Measurements from ENCODE around the gene ATP1A1. TPM values are rescaled to one million over a fixed set of nuclear protein-coding genes. Genes with fewer than 3 reads are reported as not detected.

ATP1A1 gene
- total and polyA plus RNA-seq, 2 donors (not counting 3 experiments of a cell fraction or from before 2014, with no cell fraction given): 263 to 325 TPM

- no peaks in the 10 kb centered on the region for H3K27me3 ChIP-seq (ENCODE audit: control insufficient read depth in 2 of 2, insufficient read depth in 2 of 2, low read length in 2 of 2)
- peaks cover 21% of the 10 kb centered on the region for H3K4me1 ChIP-seq (ENCODE audit: control insufficient read depth, extremely low read depth, insufficient read depth, low read length)
- no peak overlapping the region for H3K9ac ChIP-seq (replicated peaks; ENCODE audit: extremely low read depth, insufficient read depth, low read length)
- POLR2A ChIA-PET: no interaction called here
- H3K27ac ChIP-seq (ENCODE audit: insufficient read depth, low read depth, low read length): no peak overlapping the region
- DNase-seq (ENCODE audit: low read depth, low spot score): no peak
- CTCF ChIA-PET: interaction anchor here (1.1 to 1.5 kb wide), 2 partner anchors 27 to 154 kb away, joined by 3 read pairs; no protein-coding TSS in a partner anchor
- H3K9me1 ChIP-seq (replicated peaks; ENCODE audit: control insufficient read depth, extremely low read depth, insufficient read depth, low read length): no peaks in the 10 kb centered on the region
- H3K9me3 ChIP-seq (replicated peaks; ENCODE audit: control insufficient read depth, insufficient read depth, low read length): no peaks in the 10 kb centered on the region
- H3K79me2 ChIP-seq (ENCODE audit: control insufficient read depth, insufficient read depth, low read length): no peaks in the 10 kb centered on the region
- no peak for FAIRE-seq
- dilution Hi-C loops (cut with MboI; ENCODE audit: extremely low pct_ligation_motif_present, low sequenced_read_pairs): no loop called here
- no peaks in the 10 kb centered on the region for H3K36me3 ChIP-seq (ENCODE audit: control insufficient read depth in 2 of 2, extremely low read depth in 1 of 2, insufficient read depth in 2 of 2, low read length in 2 of 2)
- H4K20me1 ChIP-seq (replicated peaks; ENCODE audit: control insufficient read depth, extremely low read depth, insufficient read depth, low read length): no peaks in the 10 kb centered on the region
- no peak overlapping the region for H2AFZ ChIP-seq (ENCODE audit: low read depth, low read length)
- TF ChIP-seq GATA2 (IDR thresholded peaks at IDR 0.05; ENCODE audit: insufficient read depth, insufficient read length, low read depth, low read length) (no peak), CTCF (IDR thresholded peaks at IDR 0.05; ENCODE audit: extremely low read depth in 1 of 2, insufficient read depth in 1 of 2, low read depth in 1 of 2, low read length in 2 of 2) (no peak), MYC (IDR thresholded peaks at IDR 0.05; ENCODE audit: low read depth, low read length) (no peak), EZH2 (IDR thresholded peaks at IDR 0.05; ENCODE audit: borderline replicate concordance, low read depth, low read length, severe bottlenecking) (no peak), JUN (IDR thresholded peaks at IDR 0.05; ENCODE audit: borderline replicate concordance, insufficient read depth, insufficient read length, low read depth) (no peak), POLR2A (IDR thresholded peaks at IDR 0.05; ENCODE audit: low read depth, low read length) (no peak), FOS (IDR thresholded peaks at IDR 0.05; ENCODE audit: borderline replicate concordance, insufficient read depth, low read length) (no peak), POLR2AphosphoS5 (IDR thresholded peaks at IDR 0.05; ENCODE audit: insufficient read depth, low read depth, low read length) (no peak)
- TF ChIP-seq, protein P1, sequence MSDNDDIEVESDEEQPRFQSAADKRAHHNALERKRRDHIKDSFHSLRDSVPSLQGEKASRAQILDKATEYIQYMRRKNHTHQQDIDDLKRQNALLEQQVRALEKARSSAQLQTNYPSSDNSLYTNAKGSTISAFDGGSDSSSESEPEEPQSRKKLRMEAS (IDR thresholded peaks at IDR 0.05; ENCODE audit: insufficient read depth, insufficient read length): no peak
- no peak overlapping the region for H3K4me3 ChIP-seq (replicated peaks in 1 of 3; ENCODE audit: insufficient read depth in 1 of 3, low read depth in 1 of 3, low read length in 3 of 3)
- H3K4me2 ChIP-seq (ENCODE audit: insufficient read depth, low read length): no peak overlapping the region
- no TSS peak for BruUV-seq (replicated peaks)
- intact Hi-C loops (cut with micrococcal nuclease): no loop called here
Measured at GRCh38 chr1:116331523-116331922, 41.5 kb upstream of the ATP1A1 start.
